GM04503 (cell line): Measurements from ENCODE around the gene AHI1.

Experiments used
- DNase-seq: peaks from one replicate; pipeline ENCODE4 v3.0.0-alpha.2; 2012; ENCODE audit warnings: low read depth

AHI1 gene

DNA sequence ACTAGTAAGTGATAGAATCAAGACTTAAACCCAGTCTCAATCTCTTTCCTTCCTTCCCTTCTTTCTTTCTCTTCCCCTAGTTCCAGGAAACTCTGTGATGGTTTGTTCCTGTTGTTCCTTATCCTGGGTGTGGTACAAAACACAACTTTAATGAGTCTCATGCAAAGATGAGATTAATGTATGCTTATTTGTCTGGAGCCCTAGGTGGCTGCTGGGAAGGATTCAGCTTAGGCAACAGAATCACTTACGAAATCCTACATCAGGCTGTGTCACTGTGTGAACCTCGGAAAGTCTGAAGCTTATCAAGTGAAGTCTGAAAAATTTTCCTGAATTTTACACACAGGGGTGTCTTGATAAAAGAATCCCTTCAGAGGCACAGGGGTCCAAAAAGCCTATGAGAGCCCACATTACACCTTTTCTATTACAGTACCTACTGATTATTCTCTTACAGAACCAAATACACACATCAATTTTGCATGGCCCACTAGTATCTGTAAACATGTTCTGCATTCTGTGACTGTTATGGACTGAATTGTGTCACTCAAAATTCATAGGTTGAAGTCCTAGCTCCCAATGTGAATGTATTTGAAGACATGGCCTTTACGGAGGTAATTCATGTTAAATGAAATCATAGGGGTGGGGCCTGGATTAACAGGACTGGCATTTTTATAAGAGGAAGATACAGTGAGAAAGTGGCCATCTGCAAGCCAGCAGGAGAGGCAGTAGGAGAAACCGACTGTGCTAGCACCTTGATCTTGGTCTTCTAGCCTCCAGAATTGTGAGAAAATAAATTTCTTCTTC, 171.7 kb downstream of the AHI1 start:
- no peak for DNase-seq

- no peak for DNase-seq
Observed at GRCh38 chr6:135324531-135324930, 173.0 kb downstream of the AHI1 start.

- DNase-seq, result no peak
Observed at GRCh38 chr6:135323979-135324378, 173.6 kb downstream of the AHI1 start.

GRCh38 chr6:135323202-135323668, 174.3 kb downstream of the AHI1 start:
- no peak for DNase-seq

DNA sequence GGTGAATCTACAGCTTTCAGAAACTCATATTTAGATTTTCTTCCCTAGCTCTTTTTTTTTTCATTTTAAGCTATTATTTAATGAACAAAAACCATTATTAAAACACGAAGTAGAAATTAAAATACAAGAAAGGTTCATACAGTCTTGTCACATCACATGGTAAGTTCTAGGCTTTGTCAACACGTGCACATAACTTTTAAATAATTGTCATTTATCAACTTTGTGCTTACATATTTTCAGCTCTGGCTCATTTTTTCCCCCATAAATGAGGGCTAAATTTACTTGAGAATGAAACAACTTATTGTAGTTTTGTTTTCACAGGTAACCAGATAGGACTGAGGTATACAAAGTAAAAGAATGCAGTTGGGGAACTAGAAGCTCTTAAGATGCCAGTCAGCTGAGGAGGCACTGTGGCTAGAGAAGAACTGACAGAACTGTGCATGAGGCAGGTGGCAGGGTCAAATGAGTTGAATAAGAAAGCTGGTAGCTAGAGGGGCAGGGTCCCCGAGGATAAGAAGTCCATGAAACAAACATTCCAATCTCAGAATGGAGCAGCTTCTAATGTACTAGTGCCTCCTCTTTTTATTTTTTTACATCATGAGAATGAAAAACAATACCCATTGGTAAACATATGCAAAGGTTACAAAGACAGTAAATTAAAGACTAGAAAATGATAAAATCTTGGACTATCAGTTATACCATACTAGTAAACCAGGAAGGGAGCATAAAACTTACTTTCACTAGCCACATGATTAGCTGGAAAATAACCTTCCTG, 174.9 kb downstream of the AHI1 start:
- no peak for DNase-seq

- DNase-seq, result no peak
Observed at GRCh38 chr6:135320721-135321621, 176.6 kb downstream of the AHI1 start.

DNA sequence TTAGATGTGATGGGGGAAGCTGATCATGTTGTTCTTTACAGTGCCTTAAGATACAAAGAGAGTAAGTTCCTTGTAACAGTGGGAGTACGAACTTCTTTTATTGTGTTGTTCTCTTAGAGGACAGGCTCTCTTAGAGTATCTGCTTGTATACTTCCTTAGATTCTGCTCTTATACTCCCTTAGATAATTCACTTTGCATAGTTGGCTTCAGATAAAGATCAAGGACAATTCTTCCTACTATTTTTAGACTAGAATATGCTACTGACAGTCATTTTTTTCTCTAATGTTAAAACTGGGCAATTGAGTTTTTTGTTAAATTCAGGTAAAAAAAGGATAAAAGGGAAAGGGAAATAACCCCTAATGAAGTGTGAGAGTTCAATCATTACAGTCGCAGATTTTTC, 177.7 kb downstream of the AHI1 start:
- no peak for DNase-seq

DNA sequence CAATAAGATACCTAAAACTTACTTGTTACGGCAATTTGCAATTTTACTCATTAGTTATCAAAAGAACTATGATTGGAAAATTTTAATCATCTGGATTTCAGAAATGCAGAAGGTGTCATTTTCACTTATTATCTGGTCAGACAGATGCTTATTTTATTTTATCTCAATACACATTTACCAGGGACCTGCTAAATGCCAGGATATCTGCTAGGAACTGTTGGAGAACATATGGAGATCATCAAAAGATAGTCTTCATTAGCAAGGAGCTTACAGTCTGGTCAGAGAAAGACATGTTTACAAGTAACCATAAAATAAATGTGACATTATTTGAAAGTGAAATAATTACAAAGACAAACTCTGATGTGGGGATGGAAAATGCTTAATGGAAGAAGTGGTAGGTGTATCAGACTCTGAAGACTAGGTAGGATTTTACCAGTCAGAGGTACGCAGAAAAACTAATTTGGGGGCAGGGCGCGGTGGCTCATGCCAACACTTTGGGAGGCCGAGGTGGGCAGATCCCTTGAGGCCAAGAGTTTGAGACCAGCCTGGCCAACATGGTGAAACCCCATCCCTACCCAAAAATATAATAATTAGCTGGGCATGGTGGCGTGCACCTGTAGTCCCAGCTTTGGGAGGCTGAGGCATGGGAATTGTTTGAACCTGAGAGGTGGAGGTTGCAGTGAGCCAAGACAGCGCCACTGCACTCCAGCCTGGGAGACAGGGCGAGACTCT, 178.6 kb downstream of the AHI1 start:
- no peak for DNase-seq

GRCh38 chr6:135314543-135314942, 183.0 kb downstream of the AHI1 start:
- no peak for DNase-seq

DNA sequence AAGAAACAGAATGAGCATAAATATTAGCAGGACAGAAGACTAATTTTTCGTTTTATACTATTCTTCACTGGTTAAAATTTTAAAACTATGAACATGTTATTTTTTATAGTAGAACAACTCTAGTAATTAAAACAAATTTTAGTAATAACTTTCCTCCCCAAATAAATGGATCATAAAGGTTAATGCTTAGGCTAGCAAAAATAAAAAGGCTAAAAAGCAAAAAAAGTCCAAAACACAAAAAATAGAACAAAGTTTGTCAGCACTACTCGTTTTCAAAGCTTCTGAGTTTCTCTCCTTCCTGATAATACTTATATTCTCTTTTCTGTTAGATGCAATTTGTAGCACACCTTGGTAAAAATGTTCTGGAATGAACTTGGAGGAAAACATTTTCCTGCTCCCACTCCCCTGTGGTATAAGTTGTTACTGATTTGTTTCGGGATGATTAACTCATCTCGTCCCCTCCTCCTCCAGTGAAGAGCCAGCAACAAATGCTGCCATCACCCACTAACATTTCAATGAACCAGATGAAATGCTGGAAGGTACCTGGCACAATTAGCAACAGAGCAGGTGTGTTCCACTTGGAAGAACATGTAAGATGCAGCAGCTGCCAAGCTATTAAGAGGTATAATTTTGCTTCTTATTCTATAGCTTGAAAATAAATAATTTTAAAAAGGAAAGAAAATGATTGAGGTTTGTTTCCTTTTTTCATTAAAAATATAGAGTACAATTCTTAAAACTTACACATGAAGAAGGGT, 185.9 kb downstream of the AHI1 start:
- DNase-seq, result no peak

DNA sequence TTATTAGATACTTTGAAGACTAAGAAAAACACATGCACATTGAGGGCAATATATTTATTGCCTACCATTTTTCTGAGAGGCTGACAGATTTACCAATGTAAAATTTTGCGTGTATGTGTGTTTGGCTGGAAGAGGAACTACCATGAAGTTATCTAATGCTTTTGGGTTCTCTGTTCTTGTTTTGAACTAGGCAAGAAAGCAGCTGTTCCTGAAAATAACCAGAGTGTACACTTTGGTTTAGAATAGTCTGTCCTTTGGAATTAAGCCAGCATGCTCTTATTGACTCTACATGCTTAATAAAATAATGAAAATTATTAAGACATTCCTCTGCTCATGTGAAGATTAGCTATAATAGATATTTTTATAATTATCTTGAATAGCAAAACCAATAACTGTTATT, 187.2 kb downstream of the AHI1 start:
- DNase-seq, result no peak

- no peak for DNase-seq
Observed at GRCh38 chr6:135306740-135307420, 190.7 kb downstream of the AHI1 start.

DNA sequence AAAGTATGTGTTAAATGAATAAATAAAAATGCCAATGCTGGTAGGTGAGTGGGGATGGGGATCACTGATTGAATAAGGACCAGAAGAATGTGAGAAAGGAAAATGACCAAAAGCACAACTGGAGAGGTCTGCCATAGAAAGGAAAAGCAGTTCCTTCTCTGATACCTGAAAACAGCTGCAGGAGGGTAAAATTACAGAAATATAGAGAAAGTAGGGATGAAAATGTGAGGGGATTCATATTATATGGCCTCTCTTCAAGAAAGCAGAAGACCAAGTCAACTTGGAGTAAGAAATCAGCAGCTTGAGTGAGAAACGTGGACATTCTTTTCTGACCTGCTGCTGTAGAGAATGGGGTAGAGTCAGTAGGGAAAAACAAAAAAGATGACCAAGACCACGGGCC, 191.4 kb downstream of the AHI1 start:
- DNase-seq, result no peak

GRCh38 chr6:135305684-135306083, 191.9 kb downstream of the AHI1 start:
- no peak for DNase-seq

DNA sequence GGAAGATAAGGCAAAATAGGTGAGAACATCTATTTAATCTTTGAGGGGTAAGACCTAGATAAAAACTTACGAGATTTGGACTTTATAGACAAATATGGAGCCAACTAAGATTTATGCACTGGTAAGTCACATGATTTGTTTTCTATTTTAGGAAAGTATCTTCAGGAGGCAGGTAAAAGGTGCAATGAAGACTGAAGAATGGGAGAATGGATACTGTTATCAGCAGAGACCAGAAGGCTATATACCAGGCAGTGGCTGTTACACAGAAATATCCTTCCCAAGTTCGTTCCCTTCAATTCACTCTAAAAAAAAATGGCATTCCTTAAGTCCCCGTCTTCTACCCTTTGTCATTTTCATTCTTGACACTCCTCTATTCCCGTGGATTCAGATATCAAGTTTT, 192.7 kb downstream of the AHI1 start:
- no peak for DNase-seq

DNA sequence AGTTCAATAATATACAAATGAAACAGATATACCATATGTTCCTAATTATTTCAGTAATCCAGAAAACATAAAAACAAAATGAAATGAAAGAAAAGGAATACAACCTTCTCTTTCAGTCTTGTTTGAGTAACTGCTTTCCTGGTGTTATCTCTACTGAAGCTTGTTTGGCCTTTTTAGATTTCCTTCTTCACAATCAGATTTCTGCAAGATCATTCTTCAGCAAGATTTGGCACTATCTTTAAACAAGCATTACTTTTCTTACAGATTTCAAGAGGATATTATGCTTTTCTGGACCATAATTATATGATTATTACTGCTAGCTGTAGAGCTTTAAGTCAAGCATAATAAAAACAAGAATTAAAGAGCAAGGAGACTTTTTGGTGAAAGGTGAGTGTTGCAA, 196.2 kb downstream of the AHI1 start:
- no peak for DNase-seq

DNA sequence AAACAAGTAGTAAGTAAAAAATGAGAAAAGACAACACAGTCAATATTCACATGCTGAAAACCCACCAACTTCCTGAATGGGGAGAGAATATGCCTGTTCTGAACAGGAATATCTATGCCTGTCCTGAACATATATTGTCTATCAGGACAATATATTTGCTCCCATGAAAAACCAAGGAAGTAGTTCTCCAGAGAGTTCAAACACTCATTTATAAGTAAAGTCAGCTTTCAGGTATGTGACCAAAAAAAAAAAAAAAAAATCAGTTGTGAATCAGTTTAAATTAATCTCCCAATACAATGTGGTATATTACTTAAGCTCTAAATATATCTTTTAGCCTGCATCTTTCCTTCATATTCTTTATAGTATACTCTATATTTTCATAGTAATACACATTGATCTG, 197.0 kb downstream of the AHI1 start:
- DNase-seq, result no peak

DNA sequence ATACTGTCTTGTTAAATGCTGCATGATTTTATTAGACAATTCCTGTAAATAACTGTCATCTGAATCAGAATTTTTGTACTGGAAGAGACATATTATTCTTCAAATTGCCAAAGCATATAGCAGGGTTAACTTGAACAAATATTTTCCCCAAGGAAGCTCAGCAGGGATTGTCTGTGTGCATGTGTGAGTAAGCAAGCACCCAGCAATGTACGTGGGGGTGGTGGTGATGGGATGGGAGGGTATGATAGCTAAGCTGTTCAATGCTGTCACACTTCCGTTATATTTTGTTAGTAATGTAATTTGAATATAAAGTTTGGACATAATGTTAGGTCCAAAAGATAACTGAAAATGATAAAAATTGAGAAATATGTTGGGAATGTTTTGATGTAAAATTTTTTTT, 198.3 kb downstream of the AHI1 start:
- DNase-seq, result no peak

- DNase-seq, result no peak
Observed at GRCh38 chr6:135298455-135298854, 199.1 kb downstream of the AHI1 start.

DNA sequence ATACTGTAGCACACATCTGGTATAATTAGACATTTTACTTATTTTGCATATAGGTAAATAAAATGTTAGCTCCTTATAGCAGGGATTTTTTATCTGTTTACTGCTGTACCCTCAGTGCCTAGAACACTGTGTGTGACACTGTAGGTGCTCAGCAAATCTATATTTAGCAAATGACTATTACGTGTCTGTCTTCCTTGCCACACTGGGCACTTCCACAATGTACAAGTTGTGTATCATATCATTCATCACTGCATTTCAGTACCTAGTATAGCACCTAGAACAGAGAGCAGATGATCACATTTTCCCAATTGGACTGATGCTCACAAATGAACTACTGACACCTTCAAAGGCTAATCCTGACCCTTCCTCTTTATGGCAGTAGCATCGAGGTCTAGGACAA, 200.8 kb downstream of the AHI1 start:
- no peak for DNase-seq
